Mucosa of gallbladder (tissue), 1 donor: ENCODE measurements around the gene SVEP1. TPM values are rescaled to one million over a fixed set of nuclear protein-coding genes. Genes with fewer than 3 reads are reported as not detected.
"Not testable (repeated sequence)": the region's sequence is repeated elsewhere in the genome, so short reads cannot be mapped to it uniquely, and the experiment has no call there.

ENCODE experiments used
- DNase-seq: peaks from one replicate; pipeline ENCODE4 v3.0.0-alpha.2; 2020; ENCODE audit warnings: low spot score
- total RNA-seq: library from RNA; stranded (reverse); gene quantifications from one replicate; pipeline ENCODE4 v1.2.1, GENCODE V29; 2021
- donor health status: DM: no; HTN: no; CAD: no.

SVEP1 gene
- total RNA-seq, 1 donor from 2014 or later = 13.1 TPM

GRCh38 chr9:110370315-110370714, 209.2 kb downstream of the SVEP1 start:
- DNase-seq = no peak

- DNase-seq = no peak
Measured at GRCh38 chr9:110364451-110364850, 215.1 kb downstream of the SVEP1 start.

- not testable (repeated sequence) for DNase-seq
Measured at GRCh38 chr9:110358992-110359391, 220.5 kb downstream of the SVEP1 start.

- no peak for DNase-seq
Measured at GRCh38 chr9:110357505-110357904, 222.0 kb downstream of the SVEP1 start.

- no peak for DNase-seq
Measured at GRCh38 chr9:110356639-110357395, 222.7 kb downstream of the SVEP1 start.

- DNase-seq = no peak
Measured at GRCh38 chr9:110355911-110356310, 223.6 kb downstream of the SVEP1 start.

GRCh38 chr9:110351009-110351467, 228.5 kb downstream of the SVEP1 start:
- no peak for DNase-seq

- DNase-seq = no peak
Measured at GRCh38 chr9:110346325-110346724, 233.2 kb downstream of the SVEP1 start.

- no peak for DNase-seq
Measured at GRCh38 chr9:110344821-110345220, 234.7 kb downstream of the SVEP1 start.

- no peak for DNase-seq
Measured at GRCh38 chr9:110343551-110343950, 236.0 kb downstream of the SVEP1 start.

GRCh38 chr9:110340306-110340705, 239.2 kb downstream of the SVEP1 start:
- no peak for DNase-seq

- no peak for DNase-seq
Measured at GRCh38 chr9:110338143-110338542, 241.4 kb downstream of the SVEP1 start.

- no peak for DNase-seq
Measured at GRCh38 chr9:110337727-110338126, 241.8 kb downstream of the SVEP1 start, which contains the start of gene TXNDC8. TXNDC8 (minus strand) TSS chr9:110337863.

GRCh38 chr9:110336363-110336762, 243.2 kb downstream of the SVEP1 start:
- no peak for DNase-seq

- DNase-seq = no peak
Measured at GRCh38 chr9:110334871-110335270, 244.7 kb downstream of the SVEP1 start.

- no peak for DNase-seq
Measured at GRCh38 chr9:110334183-110334582, 245.4 kb downstream of the SVEP1 start.

GRCh38 chr9:110332766-110333165, 246.8 kb downstream of the SVEP1 start:
- DNase-seq = no peak

- no peak for DNase-seq
Measured at GRCh38 chr9:110330484-110331105, 248.9 kb downstream of the SVEP1 start.

GRCh38 chr9:110329639-110330230, 249.8 kb downstream of the SVEP1 start:
- no peak for DNase-seq

GRCh38 chr9:110328763-110329162, 250.8 kb downstream of the SVEP1 start:
- DNase-seq = no peak

GRCh38 chr9:110327716-110328115, 251.8 kb downstream of the SVEP1 start:
- no peak for DNase-seq

GRCh38 chr9:110323818-110324217, 255.7 kb downstream of the SVEP1 start:
- DNase-seq = no peak
